Gastrocnemius medialis (tissue), 4 donors: ENCODE data around the gene ATPAF1.

Experiments
- POLR2A ChIP-seq, 2 donors: fragments of 450-650 bp; IDR thresholded peaks; one replicate each; pipeline ENCODE4 v1.6.1; 2017; ENCODE audit warnings: antibody characterized with exemption in 2 of 2, mild to moderate bottlenecking in 2 of 2, moderate library complexity in 2 of 2
- TF ChIP-seq, protein P1 (sequence below), 5 experiments: fragments of 450-650 bp in 3 of 5; fragments of 200-600 bp in 2 of 5; sonication (generic) in 2 of 5; IDR thresholded peaks in 4 of 5; conservative IDR thresholded peaks in 1 of 5; 1 replicate in 4 of 5; 2 replicates in 1 of 5; pipeline ENCODE4 v1.5.1; 2016 to 2019; ENCODE audit warnings: antibody characterized with exemption in 5 of 5, mild to moderate bottlenecking in 3 of 5, moderate library complexity in 3 of 5

DNA sequence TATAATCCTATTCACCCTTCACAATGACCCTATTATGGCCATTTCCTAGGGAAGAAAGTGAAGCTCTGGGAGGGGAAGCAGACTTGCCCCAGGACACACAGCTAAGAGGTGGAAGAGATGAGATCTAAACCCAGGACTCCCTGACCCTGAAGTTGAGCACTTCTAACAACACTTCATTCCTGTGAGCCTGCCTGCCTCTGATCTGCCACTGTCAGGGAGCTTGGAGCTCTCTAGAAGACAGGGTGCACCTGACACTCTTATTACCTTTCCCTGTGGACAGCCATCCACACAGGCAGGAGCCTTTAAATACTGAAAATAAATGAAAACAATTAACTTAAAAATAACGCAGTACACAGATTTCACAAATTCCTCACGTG is 64.7 kb downstream of the ATPAF1 start:
- TF ChIP-seq, protein P1, sequence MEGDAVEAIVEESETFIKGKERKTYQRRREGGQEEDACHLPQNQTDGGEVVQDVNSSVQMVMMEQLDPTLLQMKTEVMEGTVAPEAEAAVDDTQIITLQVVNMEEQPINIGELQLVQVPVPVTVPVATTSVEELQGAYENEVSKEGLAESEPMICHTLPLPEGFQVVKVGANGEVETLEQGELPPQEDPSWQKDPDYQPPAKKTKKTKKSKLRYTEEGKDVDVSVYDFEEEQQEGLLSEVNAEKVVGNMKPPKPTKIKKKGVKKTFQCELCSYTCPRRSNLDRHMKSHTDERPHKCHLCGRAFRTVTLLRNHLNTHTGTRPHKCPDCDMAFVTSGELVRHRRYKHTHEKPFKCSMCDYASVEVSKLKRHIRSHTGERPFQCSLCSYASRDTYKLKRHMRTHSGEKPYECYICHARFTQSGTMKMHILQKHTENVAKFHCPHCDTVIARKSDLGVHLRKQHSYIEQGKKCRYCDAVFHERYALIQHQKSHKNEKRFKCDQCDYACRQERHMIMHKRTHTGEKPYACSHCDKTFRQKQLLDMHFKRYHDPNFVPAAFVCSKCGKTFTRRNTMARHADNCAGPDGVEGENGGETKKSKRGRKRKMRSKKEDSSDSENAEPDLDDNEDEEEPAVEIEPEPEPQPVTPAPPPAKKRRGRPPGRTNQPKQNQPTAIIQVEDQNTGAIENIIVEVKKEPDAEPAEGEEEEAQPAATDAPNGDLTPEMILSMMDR (IDR thresholded peaks at IDR 0.05 in 4 of 5, conservative IDR thresholded peaks at IDR 0.05 in 1 of 5) = no peak
- no peak for TF ChIP-seq POLR2A (IDR thresholded peaks at IDR 0.05)
